ENCODE measurements around the gene HSD17B4. TPM values are rescaled to one million over a fixed set of nuclear protein-coding genes. Genes with fewer than 3 reads are reported as not detected.
"Not testable (repeated sequence)": the region's sequence is repeated elsewhere in the genome, so short reads cannot be mapped to it uniquely, and the experiment has no call there.

HSD17B4 gene
- total RNA-seq, 1 experiment from 2014 or later: 142 TPM

GRCh38 chr5:119478781-119479180 is 26.5 kb downstream of the HSD17B4 start:
- Histone ChIP-seq H3K27ac (ENCODE audit: low read depth, low read length) (no peak overlapping the region), H2AFZ (ENCODE audit: low read depth, low read length, poor library complexity, severe bottlenecking) (no peak overlapping the region), H4K20me1 (ENCODE audit: insufficient read depth) (no peaks in the 10 kb centered on the region; the same call in 1 of the 2 replicates), H3K9me3 (ENCODE audit: control insufficient read depth in 1 of 2, insufficient read depth in 1 of 2, low read depth in 1 of 2, low read length in 2 of 2) (no peaks in the 10 kb centered on the region), H3K36me3 (ENCODE audit: control insufficient read depth in 1 of 2, insufficient read depth in 2 of 2, low read length in 2 of 2) (peaks cover 0 to 9% of the 10 kb centered on the region in 2 experiments; a peak in 2 of 4 replicates), H3K9ac (ENCODE audit: low read length) (no peak overlapping the region), H3K79me2 (ENCODE audit: insufficient read depth, low read length) (no peaks in the 10 kb centered on the region), H3K27me3 (ENCODE audit: insufficient read depth, low read length) (no peaks in the 10 kb centered on the region), H3K4me2 (ENCODE audit: low read length) (no peak overlapping the region), H3K4me1 (ENCODE audit: control insufficient read depth in 1 of 2, insufficient read depth in 2 of 2, low read length in 2 of 2) (no peaks in the 10 kb centered on the region), H3K4me3 (replicated peaks in 1 of 2; ENCODE audit: low read depth in 1 of 2, low read length in 2 of 2) (no peak overlapping the region), H3K9me2 (ENCODE audit: insufficient read depth) (no peaks in the 10 kb centered on the region)
- DNase-seq (ENCODE audit: low read depth, low spot score): no peak
- no peak for TF ChIP-seq CEBPB (IDR thresholded peaks at IDR 0.05; ENCODE audit: low read depth)
- TF ChIP-seq EGR1 (IDR thresholded peaks at IDR 0.05; ENCODE audit: low read depth): no peak
- no peak for TF ChIP-seq POLR2AphosphoS5 (IDR thresholded peaks at IDR 0.05; ENCODE audit: low read depth, low read length)
- no peak for TF ChIP-seq ZBTB33 (IDR thresholded peaks at IDR 0.05; ENCODE audit: extremely low read depth, insufficient replicate concordance, low read length)
- TF ChIP-seq CBX3 (IDR thresholded peaks at IDR 0.05; ENCODE audit: low read depth): no peak
- TF ChIP-seq SRF (IDR thresholded peaks at IDR 0.05; ENCODE audit: low read depth): no peak
- no peak for TF ChIP-seq CTCF (IDR thresholded peaks at IDR 0.05 in 2 of 3, conservative IDR thresholded peaks at IDR 0.05 in 1 of 3; ENCODE audit: borderline replicate concordance in 1 of 3, insufficient read depth in 1 of 3, low read depth in 2 of 3, low read length in 2 of 3)
- no peak for TF ChIP-seq ELF1 (IDR thresholded peaks at IDR 0.05; ENCODE audit: borderline replicate concordance, low read depth)
- no peak for TF ChIP-seq TCF7L2 (IDR thresholded peaks at IDR 0.05; ENCODE audit: borderline replicate concordance, extremely low read depth, insufficient read depth, insufficient read length)
- TF ChIP-seq YY1 (IDR thresholded peaks at IDR 0.05; ENCODE audit: extremely low read depth, insufficient replicate concordance, low read depth, low read length): no peak
- TF ChIP-seq EZH2phosphoT487 (IDR thresholded peaks at IDR 0.05; ENCODE audit: borderline replicate concordance): no peak
- no peak for TF ChIP-seq RAD21 (IDR thresholded peaks at IDR 0.05; ENCODE audit: low read depth)
- TF ChIP-seq JUND (IDR thresholded peaks at IDR 0.05): no peak
- TF ChIP-seq FOSL1 (IDR thresholded peaks at IDR 0.05; ENCODE audit: low read depth): no peak
- TF ChIP-seq ATF3 (IDR thresholded peaks at IDR 0.05): no peak
- no peak for TF ChIP-seq MAX (IDR thresholded peaks at IDR 0.05)
- TF ChIP-seq SIN3A (IDR thresholded peaks at IDR 0.05; ENCODE audit: low read depth): no peak
- no peak for TF ChIP-seq ZNF274 (IDR thresholded peaks at IDR 0.05; ENCODE audit: low read depth, low read length)
- TF ChIP-seq SP1 (IDR thresholded peaks at IDR 0.05; ENCODE audit: low read depth): no peak
- ChIA-PET CTCF (interaction anchor here (1.1 kb wide), 1 partner anchor 8 kb away, joined by 5 read pairs; no protein-coding TSS in a partner anchor), RAD21 (ENCODE audit: low non-redundant PET in 1 of 2, low total read pairs in 2 of 2, uncharacterized antibody in 2 of 2, unreplicated experiment in 2 of 2) (no interaction called here), POLR2A (no interaction called here)
- no peak for ATAC-seq
- intact Hi-C loops (cut with micrococcal nuclease): no loop called here
- BruUV-seq (replicated peaks): no TSS peak

GRCh38 chr5:119480629-119481028 is 28.3 kb downstream of the HSD17B4 start:
- BruUV-seq (replicated peaks); H4K20me1 ChIP-seq (ENCODE audit: insufficient read depth); RAD21 ChIA-PET (ENCODE audit: low non-redundant PET in 1 of 2, low total read pairs in 2 of 2, uncharacterized antibody in 2 of 2, unreplicated experiment in 2 of 2); H2AFZ ChIP-seq (ENCODE audit: low read depth, low read length, poor library complexity, severe bottlenecking); H3K79me2 ChIP-seq (ENCODE audit: insufficient read depth, low read length); H3K36me3 ChIP-seq (ENCODE audit: control insufficient read depth in 1 of 2, insufficient read depth in 2 of 2, low read length in 2 of 2); POLR2A ChIA-PET; DNase-seq (ENCODE audit: low read depth, low spot score); H3K4me2 ChIP-seq (ENCODE audit: low read length); H3K4me3 ChIP-seq (replicated peaks in 1 of 2; ENCODE audit: low read depth in 1 of 2, low read length in 2 of 2); intact Hi-C loops (cut with micrococcal nuclease); H3K27me3 ChIP-seq (ENCODE audit: insufficient read depth, low read length); H3K9me3 ChIP-seq (ENCODE audit: control insufficient read depth in 1 of 2, insufficient read depth in 1 of 2, low read depth in 1 of 2, low read length in 2 of 2); ATAC-seq; H3K9ac ChIP-seq (ENCODE audit: low read length); H3K4me1 ChIP-seq (ENCODE audit: control insufficient read depth in 1 of 2, insufficient read depth in 2 of 2, low read length in 2 of 2); H3K9me2 ChIP-seq (ENCODE audit: insufficient read depth); CTCF ChIA-PET; H3K27ac ChIP-seq (ENCODE audit: low read depth, low read length): not testable (repeated sequence)

Data from HCT116 (cell line).